T1000 (cell line): ENCODE results near the gene DENND1C.

Source experiments
- DNase-seq: peaks from one replicate; lab custom pipeline; 2025; ENCODE audit warnings: mixed read lengths; lab: John Stamatoyannopoulos, UW

DENND1C gene

DNA sequence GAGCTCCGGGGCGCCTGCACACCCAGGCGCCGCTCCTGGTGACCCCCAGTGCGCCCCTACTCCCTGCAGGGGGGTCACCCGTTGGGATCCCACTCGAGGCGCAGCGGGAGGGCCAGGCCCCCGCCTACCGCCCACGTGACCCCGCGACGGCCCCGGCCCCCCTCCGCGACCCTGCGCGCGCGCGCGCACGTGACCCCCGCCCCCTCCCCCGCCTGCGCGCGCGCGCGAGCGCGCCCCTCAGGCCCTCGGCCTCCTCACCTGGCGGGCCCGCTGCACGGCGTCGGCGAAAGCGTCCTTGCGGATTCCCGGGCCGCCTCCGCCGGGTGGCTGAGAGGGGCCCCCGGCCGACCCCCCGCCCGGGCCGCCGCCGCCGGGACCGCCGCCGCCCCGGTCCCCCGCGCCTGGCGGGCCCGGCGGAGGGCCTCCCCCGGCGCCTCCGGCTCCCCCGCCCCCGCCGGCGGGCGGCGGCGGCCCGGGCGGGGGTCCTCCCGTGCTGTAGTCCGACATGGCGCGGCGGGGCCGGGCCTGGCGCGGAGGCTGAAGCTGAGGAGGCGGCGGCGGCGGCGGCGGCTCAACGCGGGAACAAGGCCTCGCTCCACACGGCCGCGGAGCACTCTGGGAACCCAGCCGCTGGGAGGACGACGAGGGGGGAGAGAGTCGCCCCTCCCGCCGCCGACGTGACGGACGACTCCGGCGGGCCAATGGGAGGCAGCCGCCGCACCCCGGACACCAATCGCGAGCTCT, 57.2 kb downstream of the DENND1C start, which contains the start of gene KHSRP:
Gene KHSRP, minus strand, starts transcription at position 617 of the 744 bp plus-strand sequence. Its CDS starts 110 bp downstream, at position 507.
- DNase-seq, result no peak

DNA sequence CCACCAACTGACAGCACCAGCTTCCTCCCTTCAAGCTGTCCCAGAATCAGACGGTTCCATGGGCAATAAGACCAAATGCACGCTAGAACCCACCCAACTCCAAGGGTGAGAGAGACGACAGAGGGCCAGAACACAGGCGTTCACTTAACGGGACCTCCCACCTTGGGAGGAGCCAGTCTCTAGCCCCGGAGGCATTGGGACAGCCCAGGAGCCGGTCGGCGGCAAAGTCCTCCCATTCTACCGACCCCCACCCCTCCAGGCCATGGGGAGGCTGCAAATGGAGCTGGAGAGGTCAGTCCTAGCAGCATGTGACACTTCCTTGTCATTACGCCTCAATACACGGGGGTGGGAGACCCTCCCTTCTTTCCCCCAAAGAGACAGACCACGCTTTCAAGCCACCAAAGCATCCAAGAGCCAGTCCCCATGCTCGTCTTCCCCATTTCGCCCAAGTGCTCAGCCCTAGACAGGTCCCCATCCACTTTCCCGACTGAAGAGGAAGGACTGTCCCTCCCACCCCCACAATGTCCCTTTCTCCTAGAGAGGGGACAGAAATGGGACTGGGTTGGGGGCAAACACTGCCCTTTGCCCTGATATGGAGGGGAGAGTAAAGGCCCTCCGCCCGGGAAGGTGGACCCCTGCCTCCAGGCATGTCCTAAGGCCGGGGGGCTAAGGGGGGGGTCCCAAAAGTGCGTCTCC, 57.9 kb downstream of the DENND1C start:
- DNase-seq, result no peak

DNA sequence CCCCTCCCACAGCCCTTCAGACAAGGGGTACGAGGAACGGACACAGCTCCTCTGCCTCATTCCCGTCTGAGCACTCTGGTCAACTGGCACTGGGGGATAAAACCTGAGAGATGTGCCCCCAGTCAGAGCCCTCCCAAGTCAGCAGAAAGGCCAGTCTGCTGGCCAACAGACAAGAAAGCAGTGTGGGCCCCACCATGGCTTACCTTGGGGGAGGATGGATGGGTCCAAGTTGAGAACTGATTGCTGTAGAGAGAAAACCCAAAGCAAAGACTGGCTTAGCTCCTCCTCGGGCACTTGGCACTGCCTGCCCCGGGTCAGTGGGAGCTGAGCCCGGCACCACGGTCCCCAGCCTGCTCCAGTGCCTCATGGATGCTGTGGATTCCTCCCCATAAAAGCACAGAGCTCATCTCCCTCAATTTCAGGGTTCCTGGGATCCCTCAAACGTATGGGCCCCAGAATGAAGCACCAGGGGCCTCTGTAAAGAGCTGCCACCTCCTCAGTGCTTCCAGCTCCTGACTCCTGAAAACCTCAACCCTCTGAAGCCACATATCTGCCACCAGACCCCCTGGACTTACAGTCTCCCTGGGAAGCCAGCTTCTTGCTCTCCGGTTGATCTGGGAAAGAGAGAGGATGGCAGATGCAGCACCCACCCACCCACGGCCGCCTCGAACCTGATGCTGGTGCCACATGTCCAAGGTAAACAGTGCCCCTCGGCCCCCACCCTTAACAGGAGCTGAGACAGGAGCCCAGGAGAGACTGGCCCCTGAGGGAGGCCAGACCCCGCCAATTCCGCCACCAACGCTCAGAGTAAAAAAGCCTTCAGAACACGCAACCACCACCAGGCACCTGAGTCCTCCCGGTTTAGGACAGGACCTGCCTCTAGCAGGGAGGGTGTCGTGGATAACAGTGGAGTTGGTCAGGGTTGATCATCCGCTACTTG, 60.2 kb downstream of the DENND1C start:
- no peak for DNase-seq

DNA sequence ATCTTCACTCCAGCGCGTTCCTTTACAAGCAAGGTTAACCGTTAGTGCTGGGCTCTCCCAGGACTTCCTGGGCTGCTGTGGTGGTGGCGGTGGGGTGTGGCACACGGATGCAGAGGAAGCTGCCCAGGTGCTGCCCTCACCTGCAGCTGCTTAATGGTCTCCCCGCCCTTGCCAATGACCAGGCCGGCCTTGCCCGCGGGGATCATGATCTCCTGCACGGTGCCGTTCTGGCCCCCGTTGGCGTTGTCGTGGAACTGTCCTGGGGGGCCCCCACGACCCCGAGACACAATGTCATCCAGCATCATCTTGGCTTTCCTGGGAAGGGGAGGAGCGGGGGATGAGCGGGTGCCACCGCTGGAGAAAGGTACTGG, 63.0 kb downstream of the DENND1C start:
- DNase-seq, result no peak

DNA sequence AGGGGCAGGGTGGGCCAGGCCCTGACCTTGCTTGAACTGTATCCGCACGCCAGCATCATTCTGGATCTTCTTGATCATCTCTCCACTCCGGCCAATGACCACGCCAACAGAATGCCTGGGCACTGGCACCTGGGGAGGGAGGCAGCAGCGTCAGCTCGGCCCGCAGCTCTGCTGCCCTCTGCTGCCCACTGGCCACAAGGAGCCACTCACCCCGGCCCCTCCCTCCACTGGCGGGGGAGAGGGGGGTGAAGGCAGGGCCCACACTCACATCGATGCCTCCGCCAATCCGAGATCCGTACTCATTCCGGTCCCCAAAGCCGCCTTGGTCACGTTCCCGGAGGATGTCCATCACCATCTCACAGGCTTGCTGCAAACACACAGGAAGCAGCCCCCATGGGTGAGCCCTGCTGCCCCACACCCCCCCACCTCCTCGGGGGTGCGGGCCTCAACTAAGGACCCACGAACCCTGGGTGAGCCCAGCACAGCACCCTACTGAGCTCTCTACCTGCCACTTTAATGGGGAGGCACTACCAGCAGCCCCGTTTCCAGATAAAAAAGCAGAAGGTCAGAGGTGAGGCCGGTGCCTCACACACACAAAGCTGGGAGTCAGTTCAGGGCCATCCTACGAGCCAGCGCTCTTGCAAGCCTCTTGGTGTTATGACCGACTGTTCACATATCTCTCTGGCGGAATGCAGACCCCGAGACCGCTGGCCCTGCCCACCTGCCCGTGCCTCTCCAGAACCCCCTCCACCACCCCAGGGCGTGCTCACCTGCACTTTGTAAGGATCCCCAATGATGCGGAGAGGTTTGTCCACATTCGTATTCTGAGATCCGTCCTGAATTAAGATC, 63.6 kb downstream of the DENND1C start:
- no peak for DNase-seq
